Renal cortex interstitium (tissue), 11 donors: ENCODE results near the gene TNIP1. TPM values are rescaled to one million over a fixed set of nuclear protein-coding genes. Genes with fewer than 3 reads are reported as not detected.

Source experiments
- DNase-seq, 11 donors: peaks; one replicate each; pipeline ENCODE4 v3.0.0-alpha.2; 2013; ENCODE audit warnings: low read depth in 9 of 11, low spot score in 4 of 11; ENCODE audit errors: extremely low read depth in 1 of 11
- polyA plus RNA-seq, 3 donors: library from polyadenylated mRNA; unstranded; fragments of 120-200 nt; gene quantifications; one replicate each; pipeline ENCODE4 v1.2.1, GENCODE V29; 2013; ENCODE audit not compliant: insufficient read length in 3 of 3

TNIP1 gene
- polyA plus RNA-seq, 3 donors, result 63.0 to 88.2 (median 78.3) TPM

DNA sequence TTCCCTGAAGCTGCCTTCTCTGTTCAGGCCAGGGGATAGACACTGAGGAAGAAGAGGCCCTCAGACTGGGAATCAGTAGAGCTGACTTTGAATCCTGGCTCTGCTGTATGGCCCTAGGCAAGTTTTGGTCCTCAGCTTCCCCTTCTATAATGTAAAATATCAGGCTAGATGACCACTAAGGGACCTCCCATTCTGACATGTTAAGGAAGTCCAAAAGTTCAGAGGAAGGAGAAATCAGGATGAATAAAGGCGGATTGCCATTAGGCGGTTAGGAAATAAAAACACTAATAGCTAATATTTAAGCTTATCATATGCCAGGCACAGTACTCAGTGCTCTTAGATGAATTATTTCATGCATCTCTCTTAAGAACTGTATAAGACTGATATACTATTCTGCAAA is 8.9 kb upstream of the TNIP1 start:
- no peak for DNase-seq

- DNase-seq, result no peak
Observed at GRCh38 chr5:151088986-151089385, 8.2 kb upstream of the TNIP1 start.

GRCh38 chr5:151087486-151087885 is 6.7 kb upstream of the TNIP1 start:
- no peak for DNase-seq

DNA sequence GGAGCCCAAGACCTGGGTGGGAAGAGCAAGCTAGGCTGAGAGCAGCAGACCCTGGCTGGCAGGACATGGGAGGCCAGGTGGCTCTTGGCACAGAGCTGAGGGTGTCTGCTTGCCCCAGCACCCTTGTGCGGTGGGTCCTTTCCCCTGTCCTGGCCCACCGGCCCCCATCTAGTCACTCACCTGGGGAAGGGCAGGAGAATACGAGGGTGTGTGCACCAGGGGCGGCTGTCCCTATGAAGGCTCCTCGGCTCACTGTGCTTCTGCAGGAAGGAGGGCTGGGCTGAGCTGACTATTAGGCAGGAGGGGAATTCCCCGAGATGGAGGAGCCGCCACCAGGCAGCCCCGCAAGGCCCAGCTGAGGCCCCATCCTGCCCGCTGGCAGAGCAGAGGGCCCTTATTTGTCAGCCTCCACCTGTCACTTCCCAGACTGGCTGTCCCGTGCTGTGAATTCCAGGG is 6.1 kb upstream of the TNIP1 start:
- DNase-seq, result no peak

GRCh38 chr5:151086192-151086869 is 5.5 kb upstream of the TNIP1 start:
- no peak for DNase-seq

DNA sequence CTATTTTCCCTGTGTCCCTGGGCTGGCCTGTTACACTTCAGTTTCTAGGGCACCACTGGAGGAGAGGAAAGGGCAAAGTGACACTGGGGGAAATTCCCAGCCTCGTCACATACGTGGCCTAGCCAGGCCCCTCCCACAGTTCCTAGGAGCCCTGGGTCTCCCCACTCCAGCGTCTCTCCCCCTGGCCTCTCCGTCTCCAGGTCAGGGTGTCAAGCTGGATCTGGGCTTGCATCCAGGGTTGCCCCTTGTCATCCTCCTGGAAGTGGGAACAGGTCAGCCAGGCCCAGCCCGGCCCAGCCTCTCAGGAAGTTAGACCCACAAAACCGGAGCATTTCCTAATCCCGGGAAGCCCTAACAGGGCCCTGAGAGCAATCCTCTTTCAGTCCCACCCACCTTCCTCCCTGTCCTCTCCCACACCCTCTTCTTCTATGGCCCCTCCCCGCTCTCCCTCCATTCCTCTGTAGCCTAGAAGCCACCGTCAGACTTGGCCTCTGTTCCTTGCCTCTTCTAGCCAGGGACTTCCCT is 4.7 kb upstream of the TNIP1 start:
- DNase-seq, result no peak

DNA sequence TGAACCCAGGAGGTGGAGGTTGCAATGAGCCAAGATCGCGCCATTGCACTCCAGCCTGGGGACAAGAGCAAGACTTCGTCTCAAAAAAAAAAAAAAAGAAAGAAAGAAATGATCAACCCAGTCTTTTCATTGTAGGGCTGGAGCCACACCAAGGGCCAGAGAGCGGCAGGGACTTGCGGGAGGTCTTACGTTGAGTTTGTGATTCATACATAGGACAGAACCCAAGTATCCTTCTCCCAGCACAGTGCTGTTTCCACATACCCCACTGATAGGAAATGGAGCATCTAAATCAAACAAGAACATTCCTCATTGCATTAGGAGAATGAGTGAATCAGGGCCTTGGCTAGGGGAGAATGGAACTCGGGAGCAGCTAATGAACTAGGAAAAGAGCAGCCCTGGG is 3.5 kb upstream of the TNIP1 start:
- no peak for DNase-seq

DNA sequence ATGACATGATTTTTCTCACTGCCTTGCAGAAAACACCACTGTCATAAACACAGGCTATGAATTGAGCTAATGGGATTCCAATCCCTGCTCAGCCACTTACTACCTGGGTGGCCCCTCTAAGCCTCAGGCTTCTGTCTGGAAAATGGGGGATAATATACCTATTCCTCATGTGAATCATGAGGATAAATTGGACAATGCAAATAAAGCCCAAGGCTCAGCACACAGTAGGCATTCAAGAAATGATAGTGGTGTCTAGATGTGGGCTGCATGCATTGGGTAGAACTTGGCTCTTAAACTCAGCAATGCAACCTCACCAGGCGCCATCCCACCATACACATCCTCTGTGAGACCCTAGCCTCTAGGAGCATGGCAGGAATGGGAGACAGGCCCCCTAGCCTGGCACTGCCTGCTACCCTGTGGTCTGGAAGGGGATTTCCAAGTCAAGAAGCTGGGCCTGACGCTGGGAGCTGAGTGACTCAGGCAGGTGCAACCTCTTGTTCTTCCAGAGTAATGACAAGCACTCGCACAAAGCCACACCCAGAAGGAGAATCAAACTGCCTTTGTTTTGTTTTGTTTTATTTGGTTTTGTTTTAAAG is 2.3 kb upstream of the TNIP1 start:
- no peak for DNase-seq

- DNase-seq, result no peak
Observed at GRCh38 chr5:151082282-151082902, 1.6 kb upstream of the TNIP1 start.

DNA sequence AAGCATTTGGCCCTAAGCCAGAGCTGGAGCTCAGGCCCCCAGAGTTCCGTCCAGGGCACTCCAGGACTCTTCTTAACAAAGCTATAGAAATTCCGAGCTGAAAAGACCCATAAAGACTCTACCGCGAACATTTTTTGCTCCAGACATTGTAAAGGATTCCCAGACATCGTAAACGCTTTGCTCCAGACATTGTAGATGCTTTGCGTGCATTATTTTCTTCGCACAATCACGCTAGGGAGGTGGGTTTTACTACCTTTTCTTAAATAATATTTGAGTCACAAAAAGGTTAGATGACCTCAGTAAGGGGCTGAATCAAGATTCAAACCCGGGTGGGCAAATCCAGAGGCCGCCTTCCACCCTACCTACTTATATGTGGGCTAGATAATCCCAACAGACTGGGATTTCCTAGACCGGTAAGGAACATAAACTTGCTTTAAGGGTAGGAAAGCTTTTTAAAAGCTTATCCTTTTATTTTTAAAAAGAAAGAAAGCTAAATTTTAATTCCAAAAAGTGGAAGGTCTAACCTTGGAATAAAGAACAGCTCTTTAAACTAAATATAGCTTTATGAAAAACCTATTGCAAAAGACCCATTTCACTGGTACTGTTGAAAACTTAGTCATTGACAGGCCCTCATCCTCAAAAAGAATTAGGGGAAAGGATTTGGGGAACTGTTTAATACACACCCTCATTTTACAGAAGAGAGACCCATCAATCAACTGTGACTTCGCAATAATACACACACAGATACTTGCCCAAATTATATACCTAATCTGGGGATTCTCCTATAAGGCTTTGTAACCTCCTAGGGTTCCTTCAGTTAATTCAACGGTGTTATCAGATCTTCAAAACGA is 822 bp upstream of the TNIP1 start:
- DNase-seq, result peak in 6 of 11 donors; percentile 60 to 82 (median 79)

- peak in 1 of 11 donors; percentile 12 for DNase-seq
Observed at GRCh38 chr5:151079838-151080612, 809 bp downstream of the TNIP1 start.

DNA sequence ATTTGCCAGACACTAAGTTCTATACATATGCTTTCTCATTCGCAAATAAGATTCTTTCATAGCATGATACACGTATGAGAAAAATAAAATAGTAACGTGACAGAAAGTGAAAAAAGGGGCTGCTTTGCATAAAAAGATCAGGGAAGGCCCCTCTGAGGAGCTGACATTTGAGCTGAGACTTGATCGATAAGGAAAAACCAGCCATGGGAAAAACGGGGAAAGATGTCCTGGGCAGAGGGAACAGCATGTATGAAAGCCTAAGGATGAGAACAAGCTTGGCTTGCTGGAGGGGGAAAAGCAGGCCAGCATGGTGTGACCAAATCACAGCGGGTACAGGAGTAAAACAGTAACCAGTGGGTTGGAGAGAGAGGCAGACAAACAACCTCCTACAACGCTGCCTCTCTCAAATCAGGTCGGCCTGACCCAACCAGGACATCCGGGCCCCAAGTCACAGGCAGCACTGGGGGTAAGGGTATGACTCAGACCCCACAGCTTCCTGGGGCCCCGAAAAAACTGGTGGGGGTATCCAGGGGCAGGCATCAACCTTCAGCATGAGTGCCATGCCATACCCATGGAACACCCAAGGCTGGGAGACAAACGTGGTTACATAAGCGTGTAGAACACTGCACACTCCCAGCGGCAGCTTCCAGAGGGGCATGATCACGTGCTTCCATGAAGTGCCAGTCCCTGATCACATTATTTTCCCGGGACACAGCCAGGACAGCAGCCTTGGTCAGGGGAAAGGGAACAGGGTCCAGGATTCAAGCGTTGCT is 2.2 kb downstream of the TNIP1 start:
- no peak for DNase-seq

- DNase-seq, result no peak
Observed at GRCh38 chr5:151077967-151078366, 2.9 kb downstream of the TNIP1 start.

- no peak for DNase-seq
Observed at GRCh38 chr5:151077419-151077818, 3.4 kb downstream of the TNIP1 start.

- no peak for DNase-seq
Observed at GRCh38 chr5:151076616-151077015, 4.2 kb downstream of the TNIP1 start.

- DNase-seq, result no peak
Observed at GRCh38 chr5:151075698-151076331, 5.0 kb downstream of the TNIP1 start.

GRCh38 chr5:151074557-151074956 is 6.3 kb downstream of the TNIP1 start:
- no peak for DNase-seq

DNA sequence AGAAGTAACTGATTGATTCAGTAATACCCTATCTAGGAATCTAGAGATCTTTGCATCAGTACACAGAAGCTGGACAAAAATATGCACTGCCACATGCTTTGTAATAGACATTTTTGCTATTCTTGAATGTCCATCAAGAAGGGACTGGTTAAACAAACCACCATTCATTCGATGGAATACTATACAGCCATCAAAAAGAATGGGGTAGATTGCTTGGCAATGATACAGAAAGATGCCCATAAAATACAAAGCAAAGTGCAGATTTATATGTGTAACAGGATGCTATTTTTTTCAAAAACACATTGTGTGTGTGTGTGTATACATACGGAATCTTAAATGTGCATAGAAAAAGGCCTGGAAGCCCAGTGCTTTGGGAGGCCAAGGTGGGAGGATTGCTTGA is 7.6 kb downstream of the TNIP1 start:
- no peak for DNase-seq
